ENCODE results near the gene SCN3A. TPM values are rescaled to one million over a fixed set of nuclear protein-coding genes. Genes with fewer than 3 reads are reported as not detected.

Gene SCN3A
- total RNA-seq, 6 experiments from 2014 or later = 0.14 to 2.2 (median 1.9) TPM; not detected in 1

- Mint-ChIP-seq H3K36me3 (ENCODE audit: low read depth) (no peaks in the 10 kb centered on the region), H3K4me3 (no peak overlapping the region), H3K4me1 (ENCODE audit: low read depth) (no peaks in the 10 kb centered on the region), H3K27ac (no peak overlapping the region), H3K9me3 (no peaks in the 10 kb centered on the region), H3K27me3 (ENCODE audit: insufficient read depth) (no peaks in the 10 kb centered on the region; the same call in 1 of the 2 replicates)
- no peak for DNase-seq
- no peak for TF ChIP-seq CTCF (IDR thresholded peaks at IDR 0.05)
Measured at GRCh38 chr2:165044505-165045303, 159.1 kb downstream of the SCN3A start.

Other genes with a start within 250 kb of the SCN3A start
- 1 to 10 TPM; 2.1 to 3.0 (median 2.5) TPM for gene SLC38A11, start 248.5 kb downstream of the SCN3A start, total RNA-seq (2021; fragmentation: NEBNext Ultra II Directional; extraction: Animal tissue kit (Norgen Biotek cat#: 25700))
- under 1 TPM; 0.14 to 0.94 (median 0.67) TPM for gene SCN2A, start 35.4 kb upstream of the SCN3A start, total RNA-seq (2021; fragmentation: NEBNext Ultra II Directional; extraction: Animal tissue kit (Norgen Biotek cat#: 25700))